NCI-H2107 (cell line): ENCODE measurements around the gene PRKACA.
"Not testable (repeated sequence)": the region's sequence is repeated elsewhere in the genome, so short reads cannot be mapped to it uniquely, and the experiment has no call there.

ENCODE experiments used
- DNase-seq: peaks from one replicate; lab custom pipeline; 2025; lab: John Stamatoyannopoulos, UW

Gene PRKACA

GRCh38 chr19:14042659-14043608 is 74.6 kb downstream of the PRKACA start:
- not testable (repeated sequence) for DNase-seq
